Lower leg skin (tissue), 3 donors: ENCODE data around the gene VSTM2B.

Experiments
- POLR2A ChIP-seq, 2 donors: fragments of 450-650 bp; IDR thresholded peaks; one replicate each; pipeline ENCODE4 v1.6.1; 2016 to 2017; ENCODE audit warnings: antibody characterized with exemption in 2 of 2, mild to moderate bottlenecking in 1 of 2, moderate library complexity in 1 of 2
- TF ChIP-seq, protein P1 (sequence below), 3 donors: fragments of 450-650 bp; IDR thresholded peaks; one replicate each; pipeline ENCODE4 v1.5.1; 2016; ENCODE audit warnings: antibody characterized with exemption in 3 of 3, mild to moderate bottlenecking in 3 of 3, moderate library complexity in 2 of 3

DNA sequence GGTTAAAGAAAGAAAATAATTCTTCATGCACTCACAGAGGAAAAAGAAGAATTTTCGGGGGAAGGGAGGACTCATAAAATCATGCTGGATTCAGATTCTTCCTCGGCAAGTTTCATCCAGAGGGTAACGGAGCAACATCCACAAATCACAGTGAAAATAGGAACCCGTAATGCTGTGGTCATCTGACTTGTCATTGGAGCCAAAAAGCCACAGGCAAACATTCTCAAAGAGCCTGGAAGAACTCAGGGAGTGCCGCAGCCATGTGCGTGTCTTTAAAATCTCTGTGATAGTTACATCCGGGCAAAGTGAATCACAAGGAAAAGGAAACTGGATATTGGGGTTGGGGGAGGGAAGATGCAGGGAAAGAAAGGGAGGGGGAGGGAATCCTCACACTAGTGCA lies 33.0 kb upstream of the VSTM2B start:
- TF ChIP-seq, protein P1, sequence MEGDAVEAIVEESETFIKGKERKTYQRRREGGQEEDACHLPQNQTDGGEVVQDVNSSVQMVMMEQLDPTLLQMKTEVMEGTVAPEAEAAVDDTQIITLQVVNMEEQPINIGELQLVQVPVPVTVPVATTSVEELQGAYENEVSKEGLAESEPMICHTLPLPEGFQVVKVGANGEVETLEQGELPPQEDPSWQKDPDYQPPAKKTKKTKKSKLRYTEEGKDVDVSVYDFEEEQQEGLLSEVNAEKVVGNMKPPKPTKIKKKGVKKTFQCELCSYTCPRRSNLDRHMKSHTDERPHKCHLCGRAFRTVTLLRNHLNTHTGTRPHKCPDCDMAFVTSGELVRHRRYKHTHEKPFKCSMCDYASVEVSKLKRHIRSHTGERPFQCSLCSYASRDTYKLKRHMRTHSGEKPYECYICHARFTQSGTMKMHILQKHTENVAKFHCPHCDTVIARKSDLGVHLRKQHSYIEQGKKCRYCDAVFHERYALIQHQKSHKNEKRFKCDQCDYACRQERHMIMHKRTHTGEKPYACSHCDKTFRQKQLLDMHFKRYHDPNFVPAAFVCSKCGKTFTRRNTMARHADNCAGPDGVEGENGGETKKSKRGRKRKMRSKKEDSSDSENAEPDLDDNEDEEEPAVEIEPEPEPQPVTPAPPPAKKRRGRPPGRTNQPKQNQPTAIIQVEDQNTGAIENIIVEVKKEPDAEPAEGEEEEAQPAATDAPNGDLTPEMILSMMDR (IDR thresholded peaks at IDR 0.05), result no peak
- no peak for TF ChIP-seq POLR2A (IDR thresholded peaks at IDR 0.05)
